ENCODE measurements around the gene SFT2D1.
"Not testable (repeated sequence)": the region's sequence is repeated elsewhere in the genome, so short reads cannot be mapped to it uniquely, and the experiment has no call there.

The SFT2D1 gene

DNA sequence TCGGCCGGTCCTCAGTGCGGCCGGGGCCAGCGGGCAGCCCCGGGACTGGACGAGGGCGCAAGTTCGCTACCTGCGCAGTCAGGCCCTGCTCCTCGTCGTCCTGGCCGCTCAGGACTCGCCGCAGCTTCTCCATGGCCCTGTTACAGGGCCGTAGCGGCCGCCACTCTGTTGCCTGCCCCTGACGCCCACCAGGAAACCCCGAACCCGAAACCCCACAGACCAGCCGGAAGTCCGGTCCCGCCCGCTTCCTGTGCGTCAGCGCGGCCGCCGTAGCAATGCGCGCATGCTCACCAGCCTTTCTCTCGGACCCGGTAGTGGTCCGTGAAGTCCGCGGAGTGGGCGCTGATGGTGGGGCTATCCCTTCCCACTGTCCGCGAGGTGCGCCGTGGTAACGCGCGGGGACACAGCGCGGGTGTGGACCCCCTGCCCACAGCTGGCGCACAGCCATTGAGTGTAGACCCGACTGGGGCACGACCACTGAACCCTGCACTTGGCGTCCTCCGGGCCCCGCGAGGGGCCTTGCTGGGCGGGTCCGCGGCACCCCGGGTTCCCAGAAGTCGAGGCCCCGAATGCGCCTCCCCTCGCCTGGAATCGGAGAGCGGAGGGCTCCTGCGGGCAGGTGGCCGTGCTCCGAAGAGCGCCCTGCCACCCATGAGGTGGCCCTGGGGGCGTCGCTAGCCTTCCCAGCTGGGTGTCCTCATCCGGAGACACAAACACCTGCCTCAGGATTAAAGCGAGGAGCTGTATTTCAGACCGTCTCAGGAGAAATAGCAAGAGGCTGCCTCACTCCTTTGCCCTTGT, at the start of gene SFT2D1:
Gene SFT2D1, minus strand, starts transcription at position 197 of the 801 bp plus-strand sequence. Its CDS starts 64 bp downstream, at position 133.
- H3K4me3 ChIP-seq: peak within 1 kb of the TSS; percentile 98
- no peaks in the 10 kb centered on the region for H3K9me3 ChIP-seq (ENCODE audit: low read depth, low read length)
- TF ChIP-seq EZH2 (IDR thresholded peaks at IDR 0.05) (no peak), POLR2AphosphoS5 (IDR thresholded peaks at IDR 0.05; ENCODE audit: borderline replicate concordance, low read depth, low read length) (peak; percentile 98)
- H3K9ac ChIP-seq (ENCODE audit: insufficient read length): peak within 1 kb of the TSS; percentile 93
- peaks cover 4% of the 10 kb centered on the region for H3K36me3 ChIP-seq (ENCODE audit: insufficient read depth, low read length)
- H3K27ac ChIP-seq: peak within 1 kb of the TSS; percentile 51
- DNase-seq (ENCODE audit: low read depth, low spot score): no peak

- H3K9ac ChIP-seq (ENCODE audit: insufficient read length): no peak overlapping the region
- H3K9me3 ChIP-seq (ENCODE audit: low read depth, low read length): no peaks in the 10 kb centered on the region
- no peak for DNase-seq (ENCODE audit: low read depth, low spot score)
- no peaks in the 10 kb centered on the region for H3K36me3 ChIP-seq (ENCODE audit: insufficient read depth, low read length)
- H3K4me3 ChIP-seq: no peak overlapping the region
- TF ChIP-seq EZH2 (IDR thresholded peaks at IDR 0.05): no peak
- TF ChIP-seq POLR2AphosphoS5 (IDR thresholded peaks at IDR 0.05; ENCODE audit: borderline replicate concordance, low read depth, low read length): no peak
- TF ChIP-seq FOXP2 (optimal IDR thresholded peaks at IDR 0.05; ENCODE audit: control extremely low read depth, extremely low read length, insufficient read depth): no peak
- no peak overlapping the region for H3K27ac ChIP-seq
These were observed 46.8 kb upstream of the SFT2D1 start for GRCh38 chr6:166389119-166389518.

GRCh38 chr6:166388290-166389004, 46.1 kb upstream of the SFT2D1 start:
- Histone ChIP-seq H3K9ac (ENCODE audit: insufficient read length) (no peak overlapping the region), H3K4me3 (no peak overlapping the region), H3K36me3 (ENCODE audit: insufficient read depth, low read length) (no peaks in the 10 kb centered on the region), H3K9me3 (ENCODE audit: low read depth, low read length) (no peaks in the 10 kb centered on the region), H3K27ac (no peak overlapping the region)
- no peak for TF ChIP-seq POLR2AphosphoS5 (IDR thresholded peaks at IDR 0.05; ENCODE audit: borderline replicate concordance, low read depth, low read length)
- TF ChIP-seq EZH2 (IDR thresholded peaks at IDR 0.05): no peak
- no peak for TF ChIP-seq FOXP2 (optimal IDR thresholded peaks at IDR 0.05; ENCODE audit: control extremely low read depth, extremely low read length, insufficient read depth)
- DNase-seq (ENCODE audit: low read depth, low spot score): no peak

- no peak overlapping the region for H3K27ac ChIP-seq
- no peak overlapping the region for H3K9ac ChIP-seq (ENCODE audit: insufficient read length)
- H3K36me3 ChIP-seq (ENCODE audit: insufficient read depth, low read length): no peaks in the 10 kb centered on the region
- H3K9me3 ChIP-seq (ENCODE audit: low read depth, low read length): no peaks in the 10 kb centered on the region
- DNase-seq (ENCODE audit: low read depth, low spot score): no peak
- H3K4me3 ChIP-seq: no peak overlapping the region
- TF ChIP-seq EZH2 (IDR thresholded peaks at IDR 0.05) (no peak), FOXP2 (optimal IDR thresholded peaks at IDR 0.05; ENCODE audit: control extremely low read depth, extremely low read length, insufficient read depth) (no peak), POLR2AphosphoS5 (IDR thresholded peaks at IDR 0.05; ENCODE audit: borderline replicate concordance, low read depth, low read length) (no peak)
These were observed 45.4 kb upstream of the SFT2D1 start for GRCh38 chr6:166387642-166388289.

DNA sequence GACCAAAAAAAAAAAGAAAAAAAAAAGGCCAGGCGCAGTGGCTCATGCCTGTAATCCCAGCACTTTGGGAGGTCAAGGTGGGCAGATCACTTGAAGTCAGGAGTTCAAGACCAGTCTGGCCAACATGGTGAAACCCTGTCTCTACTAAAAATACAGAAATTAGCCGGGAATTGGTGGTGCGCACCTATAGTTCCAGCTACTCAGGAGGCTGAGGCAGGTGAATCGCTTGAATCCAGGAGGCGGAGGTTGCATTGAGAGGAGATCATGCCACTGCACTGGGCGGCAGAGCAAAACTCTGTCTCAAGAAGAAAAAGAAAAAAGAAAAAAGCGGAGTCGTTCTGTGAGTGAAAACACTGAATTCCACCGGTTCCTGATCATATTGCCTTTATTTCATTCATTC, 44.8 kb upstream of the SFT2D1 start:
- H3K4me3 ChIP-seq; H3K9me3 ChIP-seq (ENCODE audit: low read depth, low read length); H3K27ac ChIP-seq; H3K36me3 ChIP-seq (ENCODE audit: insufficient read depth, low read length); H3K9ac ChIP-seq (ENCODE audit: insufficient read length); DNase-seq (ENCODE audit: low read depth, low spot score): not testable (repeated sequence)

DNA sequence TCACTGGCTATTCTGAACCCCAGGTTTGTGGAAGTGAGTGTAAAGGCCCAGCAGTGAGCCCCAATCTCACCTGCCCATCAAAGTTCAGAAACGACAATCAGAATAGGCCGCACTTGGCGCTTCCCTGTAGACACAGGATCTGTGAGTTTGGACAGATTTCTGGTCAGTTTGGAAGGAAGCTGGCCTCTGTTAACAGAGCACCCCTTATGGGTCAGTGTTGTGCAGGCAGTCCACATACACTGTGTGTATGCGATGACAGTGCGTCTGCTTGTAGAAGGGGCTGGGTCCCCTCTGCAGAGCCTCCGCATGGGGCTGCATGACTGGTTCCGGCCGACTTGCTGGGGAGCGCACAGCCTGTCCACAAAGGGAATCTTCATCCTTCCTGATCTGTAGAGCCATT, 43.8 kb upstream of the SFT2D1 start:
- H3K9ac ChIP-seq (ENCODE audit: insufficient read length): no peak overlapping the region
- no peak for TF ChIP-seq POLR2AphosphoS5 (IDR thresholded peaks at IDR 0.05; ENCODE audit: borderline replicate concordance, low read depth, low read length)
- no peak for TF ChIP-seq EZH2 (IDR thresholded peaks at IDR 0.05)
- TF ChIP-seq FOXP2 (optimal IDR thresholded peaks at IDR 0.05; ENCODE audit: control extremely low read depth, extremely low read length, insufficient read depth): no peak
- H3K4me3 ChIP-seq: no peak overlapping the region
- DNase-seq (ENCODE audit: low read depth, low spot score): no peak
- no peaks in the 10 kb centered on the region for H3K36me3 ChIP-seq (ENCODE audit: insufficient read depth, low read length)
- no peaks in the 10 kb centered on the region for H3K9me3 ChIP-seq (ENCODE audit: low read depth, low read length)
- H3K27ac ChIP-seq: no peak overlapping the region

GRCh38 chr6:166383802-166384363, 41.5 kb upstream of the SFT2D1 start:
- Histone ChIP-seq H3K9ac (ENCODE audit: insufficient read length) (peak overlapping the region; percentile 87), H3K4me3 (peak overlapping the region; percentile 93), H3K27ac (peak overlapping the region; percentile 36; the same call in 1 of the 2 replicates)
- not testable (repeated sequence) for H3K9me3 ChIP-seq (ENCODE audit: low read depth, low read length); DNase-seq (ENCODE audit: low read depth, low spot score); H3K36me3 ChIP-seq (ENCODE audit: insufficient read depth, low read length)

GRCh38 chr6:166382933-166383801, 40.8 kb upstream of the SFT2D1 start, which contains the start of gene MPC1:
MPC1 (minus strand) TSS chr6:166382940; CDS start chr6:166382876, 64 bp downstream.
- H3K9ac ChIP-seq (ENCODE audit: insufficient read length): peak within 1 kb of the TSS; percentile 87
- H3K27ac ChIP-seq: peak within 1 kb of the TSS; percentile 36; the same call in 1 of the 2 replicates
- no peak for TF ChIP-seq EZH2 (IDR thresholded peaks at IDR 0.05)
- TF ChIP-seq FOXP2 (optimal IDR thresholded peaks at IDR 0.05; ENCODE audit: control extremely low read depth, extremely low read length, insufficient read depth): peak; percentile 30
- peak; percentile 94 for TF ChIP-seq POLR2AphosphoS5 (IDR thresholded peaks at IDR 0.05; ENCODE audit: borderline replicate concordance, low read depth, low read length)
- H3K4me3 ChIP-seq: peak within 1 kb of the TSS; percentile 93
- DNase-seq (ENCODE audit: low read depth, low spot score): no peak
- no peaks in the 10 kb centered on the region for H3K9me3 ChIP-seq (ENCODE audit: low read depth, low read length)
- no peaks in the 10 kb centered on the region for H3K36me3 ChIP-seq (ENCODE audit: insufficient read depth, low read length)
